RWPE2 (cell line): ENCODE results near the gene CBX8.

Experiments
- ATAC-seq: fragments of 200-7000 bp; cut with Tn5 transposase; 3 replicates; pipeline ENCODE4 v1.9.1; 2021; ENCODE audit warnings: low read depth
- DNase-seq: peaks from one replicate; pipeline ENCODE4 v3.0.0-alpha.2; 2020; ENCODE audit warnings: low spot score
- H3K27ac ChIP-seq: fragments of 450-650 bp; 2 replicates; pipeline ENCODE4 v1.5.1; 2017; ENCODE audit warnings: mild to moderate bottlenecking; ENCODE audit not compliant: poor library complexity, severe bottlenecking
- H3K27me3 ChIP-seq: fragments of 250-450 bp; sonication (Bioruptor Pico); 2 replicates; pipeline ENCODE4 v1.5.1; 2021; ENCODE audit warnings: mild to moderate bottlenecking, moderate library complexity; ENCODE audit not compliant: insufficient read depth, poor library complexity, severe bottlenecking
- H3K36me3 ChIP-seq: fragments of 250-450 bp; sonication (Bioruptor Pico); 2 replicates; pipeline ENCODE4 v1.5.1; 2020; ENCODE audit warnings: low read depth, mild to moderate bottlenecking, moderate library complexity
- H3K4me1 ChIP-seq: fragments of 250-450 bp; sonication (Bioruptor Pico); 2 replicates; pipeline ENCODE4 v1.5.1; 2021; ENCODE audit warnings: mild to moderate bottlenecking, moderate library complexity; ENCODE audit not compliant: insufficient read depth, poor library complexity, severe bottlenecking
- H3K4me3 ChIP-seq: fragments of 250-450 bp; sonication (Bioruptor Pico); 2 replicates; pipeline ENCODE4 v1.5.1; 2021; ENCODE audit warnings: mild to moderate bottlenecking, moderate library complexity; ENCODE audit not compliant: severe bottlenecking
- H3K9me3 ChIP-seq: fragments of 250-450 bp; sonication (Bioruptor Pico); 2 replicates; pipeline ENCODE4 v1.5.1; 2021; ENCODE audit warnings: mild to moderate bottlenecking, moderate library complexity; ENCODE audit not compliant: severe bottlenecking
- CTCF ChIP-seq: fragments of 450-650 bp; IDR thresholded peaks from one replicate; pipeline ENCODE4 v1.5.1; 2017; ENCODE audit warnings: mild to moderate bottlenecking, moderate library complexity; ENCODE audit not compliant: poor library complexity, severe bottlenecking

The CBX8 gene

GRCh38 chr17:79781012-79781650 lies 15.7 kb downstream of the CBX8 start:
- H3K9me3 ChIP-seq = no peaks in the 10 kb centered on the region
- H3K36me3 ChIP-seq = peaks cover 13% of the 10 kb centered on the region
- TF ChIP-seq CTCF = no peak

GRCh38 chr17:79779661-79780365 lies 17.1 kb downstream of the CBX8 start:
- Histone ChIP-seq H3K4me3 (no peak overlapping the region), H3K27me3 (peaks cover 26% of the 10 kb centered on the region), H3K36me3 (peaks cover 13% of the 10 kb centered on the region), H3K4me1 (no peaks in the 10 kb centered on the region), H3K9me3 (no peaks in the 10 kb centered on the region), H3K27ac (no peak overlapping the region)
- DNase-seq (no peak), ATAC-seq (no peak)
- TF ChIP-seq CTCF = no peak

More at GRCh38 chr17:79781012-79781650, 15.7 kb downstream of the CBX8 start:
- Histone ChIP-seq H3K4me1 (no peaks in the 10 kb centered on the region), H3K27ac (no peak overlapping the region), H3K4me3 (no peak overlapping the region), H3K27me3 (peaks cover 14% of the 10 kb centered on the region)
- no peak for ATAC-seq
- DNase-seq = no peak

- Histone ChIP-seq H3K27me3 (peaks cover 33% of the 10 kb centered on the region), H3K27ac (no peak overlapping the region), H3K36me3 (peaks cover 13% of the 10 kb centered on the region), H3K4me3 (peak overlapping the region; percentile 95), H3K9me3 (no peaks in the 10 kb centered on the region), H3K4me1 (no peaks in the 10 kb centered on the region)
- TF ChIP-seq CTCF = no peak
- no peak for DNase-seq
- ATAC-seq = no peak
Measured at GRCh38 chr17:79779084-79779529, 17.8 kb downstream of the CBX8 start.

GRCh38 chr17:79778504-79779083 lies 18.3 kb downstream of the CBX8 start:
- TF ChIP-seq CTCF = no peak
- Histone ChIP-seq H3K27ac (no peak overlapping the region), H3K27me3 (peaks cover 38% of the 10 kb centered on the region), H3K4me1 (no peaks in the 10 kb centered on the region), H3K9me3 (no peaks in the 10 kb centered on the region), H3K4me3 (peak overlapping the region; percentile 95), H3K36me3 (peaks cover 10% of the 10 kb centered on the region)
- DNase-seq (no peak), ATAC-seq (peak; percentile 6; the same call in 1 of the 3 replicates)
